Mucosa of stomach (tissue), 1 donor: Measurements from ENCODE around the gene TF.

ENCODE experiments used
- H3K27me3 ChIP-seq: one replicate; pipeline ENCODE4 v1.7.0; 2013; ENCODE audit warnings: mild to moderate bottlenecking, low read length; ENCODE audit not compliant: control insufficient read depth, insufficient read depth
- H3K36me3 ChIP-seq: one replicate; pipeline ENCODE4 v1.7.0; 2013; ENCODE audit warnings: low read length; ENCODE audit not compliant: control insufficient read depth, insufficient read depth
- H3K4me1 ChIP-seq: one replicate; pipeline ENCODE4 v1.7.0; 2013; ENCODE audit warnings: mild to moderate bottlenecking, low read length; ENCODE audit not compliant: control insufficient read depth, insufficient read depth
- H3K4me3 ChIP-seq: one replicate; pipeline ENCODE4 v1.7.0; 2013; ENCODE audit warnings: low read length
- H3K9ac ChIP-seq: one replicate; pipeline ENCODE4 v1.7.0; 2013; ENCODE audit warnings: mild to moderate bottlenecking, low read length, moderate library complexity
- H3K9me3 ChIP-seq: one replicate; pipeline ENCODE4 v1.7.0; 2013; ENCODE audit warnings: mild to moderate bottlenecking, low read length, moderate library complexity; ENCODE audit not compliant: control insufficient read depth
- donor health status: Pancreatic carcinoma.

TF gene

DNA sequence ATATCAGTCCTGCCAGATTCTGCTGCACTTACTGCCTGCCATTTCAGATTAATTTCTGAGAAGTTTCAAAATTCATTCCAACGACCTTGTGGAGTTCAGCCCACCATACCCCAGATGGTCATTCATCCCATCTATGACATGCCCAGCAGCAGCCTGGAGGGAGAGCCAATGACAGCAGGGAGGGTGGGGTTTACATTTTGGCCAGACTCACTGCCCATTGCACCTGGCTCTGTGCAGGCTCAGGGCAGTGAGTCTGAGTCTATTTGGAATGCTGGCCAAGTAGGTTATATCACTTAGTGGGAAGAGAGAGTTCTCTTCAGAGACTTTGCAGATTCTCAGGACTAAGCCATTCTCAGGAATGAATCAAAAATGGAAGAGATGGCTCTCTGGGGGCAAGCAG lies 80.9 kb downstream of the TF start:
- Histone ChIP-seq H3K9me3 (no peaks in the 10 kb centered on the region), H3K4me1 (no peaks in the 10 kb centered on the region), H3K27me3 (no peaks in the 10 kb centered on the region), H3K36me3 (no peaks in the 10 kb centered on the region), H3K9ac (no peak overlapping the region), H3K4me3 (no peak overlapping the region)

GRCh38 chr3:133827684-133828083 lies 81.5 kb downstream of the TF start:
- no peak overlapping the region for H3K9ac ChIP-seq
- no peak overlapping the region for H3K4me3 ChIP-seq
- H3K4me1 ChIP-seq = no peaks in the 10 kb centered on the region
- no peaks in the 10 kb centered on the region for H3K36me3 ChIP-seq
- H3K27me3 ChIP-seq = no peaks in the 10 kb centered on the region
- no peaks in the 10 kb centered on the region for H3K9me3 ChIP-seq

DNA sequence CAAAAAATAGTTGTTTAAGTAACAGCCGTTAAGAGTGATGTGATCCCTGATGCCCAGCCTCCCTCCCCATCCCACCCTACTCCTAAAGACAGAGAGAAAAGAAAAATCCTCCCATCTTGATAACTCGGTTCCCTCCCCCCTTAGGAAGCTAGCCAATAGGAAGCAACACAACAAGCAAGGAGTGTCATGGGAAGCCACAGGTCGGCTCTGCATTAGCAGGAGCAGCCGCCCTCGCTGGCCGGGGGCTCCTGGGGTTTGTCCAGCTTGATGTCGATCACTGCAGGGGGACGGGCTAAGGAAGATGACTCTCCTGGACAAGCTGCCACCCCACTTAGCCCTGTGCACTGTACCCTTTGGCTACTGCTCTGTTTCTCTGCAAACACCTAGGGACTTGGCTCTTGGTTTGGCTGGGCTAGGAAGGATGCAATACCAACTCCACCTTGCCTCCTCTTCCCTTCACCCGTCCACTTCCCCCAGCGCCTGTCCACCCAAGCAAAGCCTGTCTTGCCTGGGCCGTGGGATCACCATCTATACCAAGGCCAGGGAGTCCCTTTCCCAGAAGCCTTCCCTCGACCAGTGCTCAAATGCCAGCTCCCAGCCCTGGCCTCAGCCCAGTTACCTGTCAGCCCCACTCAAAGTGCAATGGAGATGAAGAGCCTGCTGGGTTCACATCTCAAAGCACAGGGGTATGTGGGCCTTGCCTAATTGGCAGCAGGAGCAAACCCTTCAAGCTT lies 82.5 kb downstream of the TF start:
- Histone ChIP-seq H3K27me3 (no peaks in the 10 kb centered on the region), H3K4me1 (no peaks in the 10 kb centered on the region), H3K4me3 (no peak overlapping the region), H3K9ac (no peak overlapping the region), H3K9me3 (no peaks in the 10 kb centered on the region), H3K36me3 (no peaks in the 10 kb centered on the region)

DNA sequence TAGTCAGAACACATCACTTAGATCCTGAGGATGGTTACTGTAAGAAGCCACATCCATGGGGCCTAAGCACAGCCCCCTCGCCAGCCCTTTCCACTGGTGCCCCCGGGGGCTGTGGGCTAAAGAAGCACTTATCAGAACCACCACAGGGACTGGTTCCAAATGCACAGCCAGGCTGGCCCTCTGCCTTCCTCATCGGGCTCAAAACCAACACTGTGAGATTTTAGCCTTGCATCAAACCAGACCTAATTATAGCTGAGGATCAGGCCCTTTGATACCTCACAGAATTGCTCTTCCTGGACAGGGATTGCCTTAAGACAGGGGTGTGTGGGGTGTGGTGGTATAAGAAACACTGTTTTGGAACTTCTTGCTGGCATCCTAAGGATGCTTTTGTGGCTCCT lies 83.1 kb downstream of the TF start:
- Histone ChIP-seq H3K4me3 (no peak overlapping the region), H3K36me3 (no peaks in the 10 kb centered on the region), H3K9me3 (no peaks in the 10 kb centered on the region), H3K27me3 (no peaks in the 10 kb centered on the region), H3K9ac (no peak overlapping the region), H3K4me1 (no peaks in the 10 kb centered on the region)

GRCh38 chr3:133830071-133830470 lies 83.9 kb downstream of the TF start:
- no peak overlapping the region for H3K9ac ChIP-seq
- no peaks in the 10 kb centered on the region for H3K36me3 ChIP-seq
- H3K27me3 ChIP-seq = no peaks in the 10 kb centered on the region
- H3K4me1 ChIP-seq = no peaks in the 10 kb centered on the region
- no peak overlapping the region for H3K4me3 ChIP-seq
- H3K9me3 ChIP-seq = no peaks in the 10 kb centered on the region

- no peak overlapping the region for H3K4me3 ChIP-seq
- H3K4me1 ChIP-seq = no peaks in the 10 kb centered on the region
- H3K27me3 ChIP-seq = no peaks in the 10 kb centered on the region
- no peak overlapping the region for H3K9ac ChIP-seq
- H3K36me3 ChIP-seq = no peaks in the 10 kb centered on the region
- no peaks in the 10 kb centered on the region for H3K9me3 ChIP-seq
Measured at GRCh38 chr3:133831966-133832801, 86.0 kb downstream of the TF start.

DNA sequence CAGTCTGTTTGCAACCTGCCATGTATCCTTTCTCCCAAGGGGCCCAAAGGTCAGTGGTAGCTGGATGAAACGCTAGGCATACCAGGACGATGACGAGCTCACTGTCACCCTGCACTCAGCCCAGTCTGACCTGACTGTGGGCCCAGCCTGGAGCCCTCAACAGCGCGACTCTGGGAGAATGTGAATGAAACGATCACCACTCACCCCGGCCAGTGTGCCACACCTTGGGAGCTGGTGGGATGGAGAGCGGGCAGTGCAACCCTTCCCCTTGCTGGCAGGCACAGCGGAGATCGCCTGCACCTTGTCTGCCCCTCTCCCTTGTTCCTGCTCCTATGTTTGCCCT lies 86.6 kb downstream of the TF start:
- H3K9ac ChIP-seq = no peak overlapping the region
- H3K27me3 ChIP-seq = no peaks in the 10 kb centered on the region
- no peaks in the 10 kb centered on the region for H3K36me3 ChIP-seq
- no peaks in the 10 kb centered on the region for H3K9me3 ChIP-seq
- H3K4me3 ChIP-seq = no peak overlapping the region
- no peaks in the 10 kb centered on the region for H3K4me1 ChIP-seq

GRCh38 chr3:133833267-133833666 lies 87.1 kb downstream of the TF start:
- Histone ChIP-seq H3K4me1 (no peaks in the 10 kb centered on the region), H3K27me3 (no peaks in the 10 kb centered on the region), H3K9me3 (no peaks in the 10 kb centered on the region), H3K9ac (no peak overlapping the region), H3K4me3 (no peak overlapping the region), H3K36me3 (no peaks in the 10 kb centered on the region)

- Histone ChIP-seq H3K4me1 (no peaks in the 10 kb centered on the region), H3K27me3 (no peaks in the 10 kb centered on the region), H3K4me3 (no peak overlapping the region), H3K36me3 (no peaks in the 10 kb centered on the region), H3K9ac (no peak overlapping the region), H3K9me3 (no peaks in the 10 kb centered on the region)
Measured at GRCh38 chr3:133833880-133834620, 87.9 kb downstream of the TF start.

GRCh38 chr3:133834621-133835417 lies 88.6 kb downstream of the TF start:
- no peaks in the 10 kb centered on the region for H3K4me1 ChIP-seq
- H3K27me3 ChIP-seq = no peaks in the 10 kb centered on the region
- H3K9me3 ChIP-seq = no peaks in the 10 kb centered on the region
- no peaks in the 10 kb centered on the region for H3K36me3 ChIP-seq
- no peak overlapping the region for H3K4me3 ChIP-seq
- H3K9ac ChIP-seq = no peak overlapping the region

GRCh38 chr3:133835418-133835743 lies 89.2 kb downstream of the TF start:
- H3K9ac ChIP-seq = no peak overlapping the region
- H3K4me1 ChIP-seq = no peaks in the 10 kb centered on the region
- no peaks in the 10 kb centered on the region for H3K27me3 ChIP-seq
- H3K9me3 ChIP-seq = no peaks in the 10 kb centered on the region
- no peak overlapping the region for H3K4me3 ChIP-seq
- H3K36me3 ChIP-seq = no peaks in the 10 kb centered on the region
